Epithelial cell of prostate (primary cell): Measurements from ENCODE around the gene CEP83.
"Not testable (repeated sequence)": the region's sequence is repeated elsewhere in the genome, so short reads cannot be mapped to it uniquely, and the experiment has no call there.

Source experiments
- DNase-seq: peaks from one replicate; pipeline ENCODE4 v3.0.0-alpha.2; 2011; ENCODE audit warnings: low read depth, low spot score
- H3K27ac ChIP-seq: fragments of 450-650 bp; 2 replicates; pipeline ENCODE4 v1.5.1; 2017; ENCODE audit warnings: mild to moderate bottlenecking

The CEP83 gene

GRCh38 chr12:94316600-94316999 is 143.1 kb downstream of the CEP83 start:
- H3K27ac ChIP-seq, DNase-seq: not testable (repeated sequence)

GRCh38 chr12:94312378-94312777 is 147.3 kb downstream of the CEP83 start:
- no peak for DNase-seq
- no peak overlapping the region for H3K27ac ChIP-seq

GRCh38 chr12:94309373-94309772 is 150.3 kb downstream of the CEP83 start:
- no peak overlapping the region for H3K27ac ChIP-seq
- DNase-seq = no peak

GRCh38 chr12:94308612-94309011 is 151.1 kb downstream of the CEP83 start:
- H3K27ac ChIP-seq = no peak overlapping the region
- DNase-seq = no peak

- no peak for DNase-seq
- H3K27ac ChIP-seq = no peak overlapping the region
Measured at GRCh38 chr12:94305130-94305957, 154.3 kb downstream of the CEP83 start.

GRCh38 chr12:94304566-94305061 is 155.1 kb downstream of the CEP83 start:
- DNase-seq = no peak
- no peak overlapping the region for H3K27ac ChIP-seq

- no peak overlapping the region for H3K27ac ChIP-seq
- DNase-seq = no peak
Measured at GRCh38 chr12:94304012-94304411, 155.7 kb downstream of the CEP83 start.

- H3K27ac ChIP-seq = no peak overlapping the region
- no peak for DNase-seq
Measured at GRCh38 chr12:94299846-94300245, 159.8 kb downstream of the CEP83 start.

GRCh38 chr12:94297876-94298505 is 161.7 kb downstream of the CEP83 start:
- no peak for DNase-seq
- no peak overlapping the region for H3K27ac ChIP-seq

- no peak for DNase-seq
- no peak overlapping the region for H3K27ac ChIP-seq
Measured at GRCh38 chr12:94297096-94297699, 162.5 kb downstream of the CEP83 start.

- H3K27ac ChIP-seq = no peak overlapping the region
- no peak for DNase-seq
Measured at GRCh38 chr12:94290353-94290752, 169.3 kb downstream of the CEP83 start.

- no peak for DNase-seq
- H3K27ac ChIP-seq = no peak overlapping the region
Measured at GRCh38 chr12:94289461-94290312, 170.0 kb downstream of the CEP83 start.

GRCh38 chr12:94287245-94287628 is 172.4 kb downstream of the CEP83 start:
- no peak overlapping the region for H3K27ac ChIP-seq

GRCh38 chr12:94286583-94287244 is 173.0 kb downstream of the CEP83 start:
- no peak for DNase-seq
- H3K27ac ChIP-seq = no peak overlapping the region

More at GRCh38 chr12:94287245-94287628, 172.4 kb downstream of the CEP83 start:
- DNase-seq = no peak

GRCh38 chr12:94285943-94286582 is 173.6 kb downstream of the CEP83 start:
- no peak overlapping the region for H3K27ac ChIP-seq
- DNase-seq = no peak

GRCh38 chr12:94284859-94285258 is 174.8 kb downstream of the CEP83 start:
- no peak overlapping the region for H3K27ac ChIP-seq
- DNase-seq = no peak

- H3K27ac ChIP-seq = no peak overlapping the region
- DNase-seq = no peak
Measured at GRCh38 chr12:94284046-94284445, 175.6 kb downstream of the CEP83 start.

GRCh38 chr12:94282675-94283074 is 177.0 kb downstream of the CEP83 start:
- no peak for DNase-seq
- H3K27ac ChIP-seq = no peak overlapping the region

GRCh38 chr12:94280063-94280462 is 179.6 kb downstream of the CEP83 start:
- DNase-seq = no peak

More at GRCh38 chr12:94280063-94280462, 179.6 kb downstream of the CEP83 start:
- no peak overlapping the region for H3K27ac ChIP-seq
